DOHH2 (cell line): ENCODE results near the gene XK.

Experiments
- H3F3A ChIP-seq: fragments of 200-600 bp; sonication (generic), shearing (Covaris generic); 2 replicates; pipeline ENCODE4 v1.6.0; 2016; ENCODE audit warnings: antibody characterized with exemption, mild to moderate bottlenecking; ENCODE audit not compliant: control insufficient read depth, insufficient read depth
- H3K27ac ChIP-seq: fragments of 200-600 bp; sonication (generic); 2 replicates; pipeline ENCODE4 v1.5.1; 2014; ENCODE audit warnings: low read depth, mild to moderate bottlenecking, low read length, moderate library complexity
- H3K27me3 ChIP-seq: fragments of 200-600 bp; sonication (generic); 2 replicates; pipeline ENCODE4 v1.6.1; 2014; ENCODE audit warnings: mild to moderate bottlenecking, low read length, mixed read lengths; ENCODE audit not compliant: control insufficient read depth
- H3K36me3 ChIP-seq: fragments of 200-600 bp; sonication (generic); 2 replicates; pipeline ENCODE4 v1.6.1; 2014; ENCODE audit warnings: mild to moderate bottlenecking, low read length, moderate library complexity, mixed read lengths; ENCODE audit not compliant: control insufficient read depth
- H3K4me1 ChIP-seq: fragments of 200-600 bp; sonication (generic); 2 replicates; pipeline ENCODE4 v1.6.1; 2014; ENCODE audit warnings: mild to moderate bottlenecking, low read length, mixed read lengths; ENCODE audit not compliant: control insufficient read depth
- H3K4me2 ChIP-seq: fragments of 200-600 bp; sonication (generic); 2 replicates; pipeline ENCODE4 v1.6.0; 2014; ENCODE audit warnings: mild to moderate bottlenecking, low read length, moderate library complexity
- H3K4me3 ChIP-seq: fragments of 200-600 bp; sonication (generic); 2 replicates; pipeline ENCODE4 v1.5.1; 2014; ENCODE audit warnings: mild to moderate bottlenecking, low read length, mixed read lengths
- H3K79me2 ChIP-seq: fragments of 200-600 bp; sonication (generic); 2 replicates; pipeline ENCODE4 v1.6.1; 2014; ENCODE audit warnings: mild to moderate bottlenecking, low read length, mixed read lengths; ENCODE audit not compliant: control insufficient read depth
- H3K9me2 ChIP-seq: fragments of 200-600 bp; sonication (generic); replicated peaks from 2 replicates; pipeline ENCODE4 v1.6.1; 2014; ENCODE audit warnings: mild to moderate bottlenecking, low read length, mixed read lengths; ENCODE audit not compliant: control insufficient read depth
- H3K9me3 ChIP-seq: fragments of 200-600 bp; sonication (generic); 2 replicates; pipeline ENCODE4 v1.6.1; 2014; ENCODE audit warnings: antibody characterized with exemption, low read length, mixed read lengths; ENCODE audit not compliant: control insufficient read depth, insufficient read depth
- H4K20me1 ChIP-seq: fragments of 200-600 bp; sonication (generic); 2 replicates; pipeline ENCODE4 v1.6.0; 2014; ENCODE audit warnings: low read depth, mild to moderate bottlenecking, antibody characterized with exemption, low read length, moderate library complexity; ENCODE audit not compliant: control insufficient read depth, insufficient read depth
- CTCF ChIP-seq: fragments of 200-600 bp; sonication (generic); IDR thresholded peaks from one replicate; pipeline ENCODE4 v1.5.1; 2014; ENCODE audit warnings: antibody characterized with exemption, mild to moderate bottlenecking, low read depth, low read length; ENCODE audit not compliant: poor library complexity, severe bottlenecking
- EZH2phosphoT487 ChIP-seq: fragments of 200-600 bp; sonication (generic); IDR thresholded peaks from 2 replicates; pipeline ENCODE4 v1.6.1; 2017; ENCODE audit warnings: borderline replicate concordance, mild to moderate bottlenecking, antibody characterized with exemption, low read length, moderate library complexity, mixed read lengths

XK gene

GRCh38 chrX:37651921-37652452, 33.6 kb upstream of the XK start:
- no peaks in the 10 kb centered on the region for H3K27me3 ChIP-seq
- no peaks in the 10 kb centered on the region for H3K36me3 ChIP-seq
- no peaks in the 10 kb centered on the region for H3F3A ChIP-seq
- H3K4me2 ChIP-seq: no peak overlapping the region
- no peaks in the 10 kb centered on the region for H3K9me2 ChIP-seq
- no peaks in the 10 kb centered on the region for H3K4me1 ChIP-seq
- no peak overlapping the region for H3K4me3 ChIP-seq
- no peaks in the 10 kb centered on the region for H3K79me2 ChIP-seq
- H3K9me3 ChIP-seq: no peaks in the 10 kb centered on the region
- TF ChIP-seq CTCF (no peak), EZH2phosphoT487 (no peak)
- no peaks in the 10 kb centered on the region for H4K20me1 ChIP-seq
- no peak overlapping the region for H3K27ac ChIP-seq

GRCh38 chrX:37652589-37653231, 32.9 kb upstream of the XK start:
- Histone ChIP-seq H3K4me3 (no peak overlapping the region), H3K9me3 (no peaks in the 10 kb centered on the region), H3K79me2 (no peaks in the 10 kb centered on the region), H3K27me3 (no peaks in the 10 kb centered on the region), H4K20me1 (no peaks in the 10 kb centered on the region), H3F3A (no peaks in the 10 kb centered on the region), H3K36me3 (no peaks in the 10 kb centered on the region), H3K4me2 (no peak overlapping the region), H3K4me1 (no peaks in the 10 kb centered on the region), H3K9me2 (no peaks in the 10 kb centered on the region), H3K27ac (no peak overlapping the region)
- TF ChIP-seq EZH2phosphoT487 (no peak), CTCF (no peak)

- H3F3A ChIP-seq: no peaks in the 10 kb centered on the region
- TF ChIP-seq CTCF (no peak), EZH2phosphoT487 (no peak)
- no peak overlapping the region for H3K27ac ChIP-seq
- no peaks in the 10 kb centered on the region for H3K79me2 ChIP-seq
- no peak overlapping the region for H3K4me2 ChIP-seq
- no peaks in the 10 kb centered on the region for H3K9me3 ChIP-seq
- no peak overlapping the region for H3K4me3 ChIP-seq
- no peaks in the 10 kb centered on the region for H4K20me1 ChIP-seq
- no peaks in the 10 kb centered on the region for H3K27me3 ChIP-seq
- H3K36me3 ChIP-seq: no peaks in the 10 kb centered on the region
- H3K9me2 ChIP-seq: no peaks in the 10 kb centered on the region
- H3K4me1 ChIP-seq: no peaks in the 10 kb centered on the region
Observed at GRCh38 chrX:37653397-37654085, 32.0 kb upstream of the XK start.
